ENCODE results near the gene PPP1R7.
"Not testable (repeated sequence)": the region's sequence is repeated elsewhere in the genome, so short reads cannot be mapped to it uniquely, and the experiment has no call there.

The PPP1R7 gene

GRCh38 chr2:241190291-241190981 lies 40.2 kb downstream of the PPP1R7 start:
- in situ Hi-C loops (cut with MboI; ENCODE audit: low sequenced_read_pairs) = no loop called here

- in situ Hi-C loops (cut with MboI; ENCODE audit: low sequenced_read_pairs) = no loop called here
Observed at GRCh38 chr2:241191081-241191480, 40.8 kb downstream of the PPP1R7 start.

- in situ Hi-C loops (cut with MboI; ENCODE audit: low sequenced_read_pairs) = no loop called here
Observed at GRCh38 chr2:241193271-241193670, 43.0 kb downstream of the PPP1R7 start.

GRCh38 chr2:241194811-241195210 lies 44.5 kb downstream of the PPP1R7 start:
- in situ Hi-C loops (cut with MboI; ENCODE audit: low sequenced_read_pairs) = no loop called here

GRCh38 chr2:241195506-241196130 lies 45.4 kb downstream of the PPP1R7 start:
- in situ Hi-C loops (cut with MboI; ENCODE audit: low sequenced_read_pairs) = no loop called here

- in situ Hi-C loops (cut with MboI; ENCODE audit: low sequenced_read_pairs) = not testable (repeated sequence)
Observed at GRCh38 chr2:241197246-241197645, 47.0 kb downstream of the PPP1R7 start.

- in situ Hi-C loops (cut with MboI; ENCODE audit: low sequenced_read_pairs) = no loop called here
Observed at GRCh38 chr2:241197947-241198346, 47.7 kb downstream of the PPP1R7 start.

GRCh38 chr2:241198381-241199279 lies 48.4 kb downstream of the PPP1R7 start:
- in situ Hi-C loops (cut with MboI; ENCODE audit: low sequenced_read_pairs) = no loop called here

- in situ Hi-C loops (cut with MboI; ENCODE audit: low sequenced_read_pairs) = no loop called here
Observed at GRCh38 chr2:241199286-241199685, 49.0 kb downstream of the PPP1R7 start.

- in situ Hi-C loops (cut with MboI; ENCODE audit: low sequenced_read_pairs) = no loop called here
Observed at GRCh38 chr2:241199897-241200821, 49.9 kb downstream of the PPP1R7 start.

GRCh38 chr2:241200822-241201395 lies 50.6 kb downstream of the PPP1R7 start:
- in situ Hi-C loops (cut with MboI; ENCODE audit: low sequenced_read_pairs) = no loop called here

- in situ Hi-C loops (cut with MboI; ENCODE audit: low sequenced_read_pairs) = no loop called here
Observed at GRCh38 chr2:241201445-241202267, 51.4 kb downstream of the PPP1R7 start.

GRCh38 chr2:241202268-241202585 lies 52.0 kb downstream of the PPP1R7 start:
- in situ Hi-C loops (cut with MboI; ENCODE audit: low sequenced_read_pairs) = no loop called here

- in situ Hi-C loops (cut with MboI; ENCODE audit: low sequenced_read_pairs) = no loop called here
Observed at GRCh38 chr2:241202681-241203080, 52.4 kb downstream of the PPP1R7 start.

- in situ Hi-C loops (cut with MboI; ENCODE audit: low sequenced_read_pairs) = no loop called here
Observed at GRCh38 chr2:241203218-241204009, 53.1 kb downstream of the PPP1R7 start.

GRCh38 chr2:241204010-241204384 lies 53.7 kb downstream of the PPP1R7 start:
- in situ Hi-C loops (cut with MboI; ENCODE audit: low sequenced_read_pairs) = no loop called here

- in situ Hi-C loops (cut with MboI; ENCODE audit: low sequenced_read_pairs) = no loop called here
Observed at GRCh38 chr2:241204490-241204889, 54.2 kb downstream of the PPP1R7 start.

- in situ Hi-C loops (cut with MboI; ENCODE audit: low sequenced_read_pairs) = no loop called here
Observed at GRCh38 chr2:241205086-241205485, 54.8 kb downstream of the PPP1R7 start.

GRCh38 chr2:241207151-241207550 lies 56.9 kb downstream of the PPP1R7 start:
- in situ Hi-C loops (cut with MboI; ENCODE audit: low sequenced_read_pairs) = no loop called here
